HCT116 (cell line): Measurements from ENCODE around the gene CIB4.

ENCODE experiments used
- ATF3 ChIP-seq: IDR thresholded peaks from 2 replicates; pipeline ENCODE4 v1.6.1; 2012
- ELF1 ChIP-seq: IDR thresholded peaks from 2 replicates; pipeline ENCODE4 v1.6.1; 2012; ENCODE audit warnings: low read depth, borderline replicate concordance
- EZH2 ChIP-seq: fragments of 200-600 bp; sonication (generic); IDR thresholded peaks from 2 replicates; pipeline ENCODE4 v1.6.1; 2017; ENCODE audit warnings: antibody characterized with exemption, mixed run types
- MAX ChIP-seq: IDR thresholded peaks from 2 replicates; pipeline ENCODE4 v1.6.1; 2012
- TF ChIP-seq, protein P1 (sequence below), 3 experiments: fragments of 200-600 bp in 1 of 3; sonication (generic) in 1 of 3; IDR thresholded peaks in 2 of 3; conservative IDR thresholded peaks in 1 of 3; 2 replicates each; pipeline ENCODE4 v1.5.1; 2012 to 2017; ENCODE audit warnings: low read depth in 2 of 3, low read length in 2 of 3, antibody characterized with exemption in 1 of 3, borderline replicate concordance in 1 of 3, control low read depth in 1 of 3, mild to moderate bottlenecking in 1 of 3, mixed read lengths in 1 of 3, mixed run types in 1 of 3, moderate library complexity in 1 of 3; ENCODE audit not compliant: insufficient read depth in 1 of 3

DNA sequence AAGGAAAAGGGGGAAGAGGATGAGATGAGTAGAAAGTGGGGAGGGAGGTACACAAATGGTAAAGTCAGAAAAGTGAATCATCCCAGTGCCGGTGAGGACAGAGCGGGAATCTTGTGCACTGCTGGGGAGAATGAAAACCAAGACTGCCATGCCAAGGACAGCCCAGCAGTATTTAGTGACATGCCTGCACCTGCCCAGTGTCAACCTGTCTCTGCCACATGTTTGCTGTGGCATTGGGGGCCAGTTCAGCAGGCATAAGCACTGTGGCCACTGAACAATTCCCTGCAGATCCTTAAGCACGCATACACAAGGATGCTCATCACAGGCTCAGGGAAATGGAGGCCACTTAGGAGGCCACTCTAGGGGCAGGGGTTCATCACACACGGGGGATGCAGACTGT, 46.2 kb upstream of the CIB4 start:
- TF ChIP-seq ATF3 (no peak), ELF1 (no peak), MAX (no peak), EZH2 (no peak)
- TF ChIP-seq, protein P1, sequence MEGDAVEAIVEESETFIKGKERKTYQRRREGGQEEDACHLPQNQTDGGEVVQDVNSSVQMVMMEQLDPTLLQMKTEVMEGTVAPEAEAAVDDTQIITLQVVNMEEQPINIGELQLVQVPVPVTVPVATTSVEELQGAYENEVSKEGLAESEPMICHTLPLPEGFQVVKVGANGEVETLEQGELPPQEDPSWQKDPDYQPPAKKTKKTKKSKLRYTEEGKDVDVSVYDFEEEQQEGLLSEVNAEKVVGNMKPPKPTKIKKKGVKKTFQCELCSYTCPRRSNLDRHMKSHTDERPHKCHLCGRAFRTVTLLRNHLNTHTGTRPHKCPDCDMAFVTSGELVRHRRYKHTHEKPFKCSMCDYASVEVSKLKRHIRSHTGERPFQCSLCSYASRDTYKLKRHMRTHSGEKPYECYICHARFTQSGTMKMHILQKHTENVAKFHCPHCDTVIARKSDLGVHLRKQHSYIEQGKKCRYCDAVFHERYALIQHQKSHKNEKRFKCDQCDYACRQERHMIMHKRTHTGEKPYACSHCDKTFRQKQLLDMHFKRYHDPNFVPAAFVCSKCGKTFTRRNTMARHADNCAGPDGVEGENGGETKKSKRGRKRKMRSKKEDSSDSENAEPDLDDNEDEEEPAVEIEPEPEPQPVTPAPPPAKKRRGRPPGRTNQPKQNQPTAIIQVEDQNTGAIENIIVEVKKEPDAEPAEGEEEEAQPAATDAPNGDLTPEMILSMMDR (IDR thresholded peaks at IDR 0.05 in 2 of 3, conservative IDR thresholded peaks at IDR 0.05 in 1 of 3; ENCODE audit: borderline replicate concordance in 1 of 3, insufficient read depth in 1 of 3, low read depth in 2 of 3, low read length in 2 of 3), result no peak
